Measurements from ENCODE around the gene DOHH.
"Not testable (repeated sequence)": the region's sequence is repeated elsewhere in the genome, so short reads cannot be mapped to it uniquely, and the experiment has no call there.

- TF ChIP-seq SUZ12 (IDR thresholded peaks at IDR 0.05; ENCODE audit: extremely low read depth, insufficient read depth, insufficient read length); YY1 (IDR thresholded peaks at IDR 0.05; ENCODE audit: insufficient read depth, insufficient read length); ZNF274 (IDR thresholded peaks at IDR 0.05; ENCODE audit: low read depth, low read length): not testable (repeated sequence)
Observed at GRCh38 chr19:3529299-3529698, 28.8 kb upstream of the DOHH start.
